Esophagus muscularis mucosa (tissue), 4 donors: Measurements from ENCODE around the gene PECR.

Experiments used
- CTCF ChIP-seq, 3 experiments: fragments of 200-600 bp in 2 of 3; fragments of 450-650 bp in 1 of 3; sonication (generic) in 2 of 3; IDR thresholded peaks; one replicate each; pipeline ENCODE4 v1.5.1; 2017 to 2019; ENCODE audit warnings: antibody characterized with exemption in 3 of 3, mild to moderate bottlenecking in 2 of 3, moderate library complexity in 1 of 3
- EP300 ChIP-seq: sonication (generic); formaldehyde crosslinking; IDR thresholded peaks from one replicate; pipeline ENCODE4 v1.6.1; 2017; ENCODE audit warnings: antibody characterized with exemption
- POLR2A ChIP-seq: fragments of 450-650 bp; IDR thresholded peaks from one replicate; pipeline ENCODE4 v1.6.1; 2017; ENCODE audit warnings: antibody characterized with exemption, moderate library complexity, mild to moderate bottlenecking, low read depth
- POLR2AphosphoS5 ChIP-seq, 2 donors: sonication (generic); formaldehyde crosslinking; IDR thresholded peaks; one replicate each; pipeline ENCODE4 v1.6.1; 2017; ENCODE audit warnings: antibody characterized with exemption in 2 of 2

- TF ChIP-seq EP300 = no peak
- TF ChIP-seq CTCF (IDR thresholded peaks at IDR 0.05) = no peak
- no peak for TF ChIP-seq POLR2A
- no peak for TF ChIP-seq POLR2AphosphoS5 (IDR thresholded peaks at IDR 0.05)
These were observed 30.3 kb downstream of the PECR start for GRCh38 chr2:216051350-216051749.
